Activated CD4-positive, CD25-positive, alpha-beta regulatory T cell treated with anti-CD3 and anti-CD28 coated beads, Interleukin-2, amount 50 U/mL, for 72 hours (primary cell): ENCODE data around the gene TUBGCP6.
"Not testable (repeated sequence)": the region's sequence is repeated elsewhere in the genome, so short reads cannot be mapped to it uniquely, and the experiment has no call there.

Experiments
- DNase-seq: peaks from one replicate; pipeline ENCODE4 v3.0.0; 2021

Gene TUBGCP6

GRCh38 chr22:50280022-50280707 is 35.3 kb upstream of the TUBGCP6 start:
- no peak for DNase-seq

- no peak for DNase-seq
Measured at GRCh38 chr22:50278956-50279619, 34.3 kb upstream of the TUBGCP6 start.

- DNase-seq, result no peak
Measured at GRCh38 chr22:50278461-50278860, 33.6 kb upstream of the TUBGCP6 start.

- no peak for DNase-seq
Measured at GRCh38 chr22:50277761-50278160, 32.9 kb upstream of the TUBGCP6 start.

GRCh38 chr22:50276143-50276542 is 31.3 kb upstream of the TUBGCP6 start:
- peak; percentile 57 for DNase-seq

- no peak for DNase-seq
Measured at GRCh38 chr22:50275181-50276055, 30.6 kb upstream of the TUBGCP6 start.

- no peak for DNase-seq
Measured at GRCh38 chr22:50274771-50275170, 29.9 kb upstream of the TUBGCP6 start.

- no peak for DNase-seq
Measured at GRCh38 chr22:50274311-50274710, 29.5 kb upstream of the TUBGCP6 start.

GRCh38 chr22:50273781-50274180 is 29.0 kb upstream of the TUBGCP6 start:
- not testable (repeated sequence) for DNase-seq

- not testable (repeated sequence) for DNase-seq
Measured at GRCh38 chr22:50273352-50273751, 28.5 kb upstream of the TUBGCP6 start.

GRCh38 chr22:50272044-50272802 is 27.4 kb upstream of the TUBGCP6 start:
- no peak for DNase-seq

GRCh38 chr22:50271519-50271970 is 26.7 kb upstream of the TUBGCP6 start:
- peak; percentile 67 for DNase-seq

GRCh38 chr22:50270666-50271394 is 26.0 kb upstream of the TUBGCP6 start:
- peak; percentile 72 for DNase-seq

- peak; percentile 68 for DNase-seq
Measured at GRCh38 chr22:50269970-50270665, 25.3 kb upstream of the TUBGCP6 start, which contains the start of gene MAPK11. Gene MAPK11, minus strand, starts transcription at chr22:50270380. Its CDS starts 88 bp downstream, at chr22:50270292.

GRCh38 chr22:50269573-50269969 is 24.7 kb upstream of the TUBGCP6 start:
- no peak for DNase-seq

GRCh38 chr22:50268655-50269113 is 23.9 kb upstream of the TUBGCP6 start:
- no peak for DNase-seq

GRCh38 chr22:50267591-50268390 is 23.0 kb upstream of the TUBGCP6 start:
- DNase-seq, result peak; percentile 62

GRCh38 chr22:50266994-50267393 is 22.2 kb upstream of the TUBGCP6 start:
- DNase-seq, result no peak

GRCh38 chr22:50264946-50265669 is 20.3 kb upstream of the TUBGCP6 start:
- no peak for DNase-seq
